ENCODE data around the gene RXRA. TPM values are rescaled to one million over a fixed set of nuclear protein-coding genes. Genes with fewer than 3 reads are reported as not detected.

The RXRA gene
- total and polyA plus RNA-seq, 2 of the 13 experiments (the other 11 are each of a cell fraction or from before 2014, with no cell fraction given): 18.9 to 29.2 TPM

DNA sequence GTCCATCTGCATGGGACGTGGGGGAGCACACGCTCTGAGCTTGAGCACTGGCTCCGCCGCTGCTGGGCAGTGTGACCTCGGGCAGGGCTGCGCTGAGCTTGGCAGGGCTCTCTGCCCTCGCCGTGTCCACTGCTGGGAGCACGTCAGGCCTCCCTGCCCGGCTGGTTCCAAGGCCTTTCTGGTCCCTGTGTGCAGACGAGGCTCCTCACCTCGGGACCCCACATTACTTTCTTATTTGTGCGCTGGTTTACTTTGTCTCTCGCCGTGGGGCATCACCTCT lies 43.9 kb downstream of the RXRA start:
- H3K4me3 ChIP-seq (replicated peaks in 1 of 3; ENCODE audit: insufficient read depth in 1 of 3, low read depth in 2 of 3, low read length in 3 of 3): no peak overlapping the region
- in situ Hi-C loops (cut with HindIII; ENCODE audit: extremely low pct_ligation_motif_present, low pct_unique_long_range_greater_than_20kb): no loop called here
- intact Hi-C loops (cut with micrococcal nuclease; ENCODE audit: unreplicated experiment): no loop called here
- peaks cover 86% of the 10 kb centered on the region for H3K79me2 ChIP-seq (ENCODE audit: insufficient read depth, low read length)
- no peak for DNase-seq (ENCODE audit: low spot score)
- no peaks in the 10 kb centered on the region for H3K9me3 ChIP-seq (ENCODE audit: low read length)
- no peak for FAIRE-seq
- peak overlapping the region; percentile 45 for H3K27ac ChIP-seq (ENCODE audit: extremely low read length, insufficient read depth, low read length)
- no TSS peak for BruUV-seq (replicated peaks)
- TF ChIP-seq, protein P1, sequence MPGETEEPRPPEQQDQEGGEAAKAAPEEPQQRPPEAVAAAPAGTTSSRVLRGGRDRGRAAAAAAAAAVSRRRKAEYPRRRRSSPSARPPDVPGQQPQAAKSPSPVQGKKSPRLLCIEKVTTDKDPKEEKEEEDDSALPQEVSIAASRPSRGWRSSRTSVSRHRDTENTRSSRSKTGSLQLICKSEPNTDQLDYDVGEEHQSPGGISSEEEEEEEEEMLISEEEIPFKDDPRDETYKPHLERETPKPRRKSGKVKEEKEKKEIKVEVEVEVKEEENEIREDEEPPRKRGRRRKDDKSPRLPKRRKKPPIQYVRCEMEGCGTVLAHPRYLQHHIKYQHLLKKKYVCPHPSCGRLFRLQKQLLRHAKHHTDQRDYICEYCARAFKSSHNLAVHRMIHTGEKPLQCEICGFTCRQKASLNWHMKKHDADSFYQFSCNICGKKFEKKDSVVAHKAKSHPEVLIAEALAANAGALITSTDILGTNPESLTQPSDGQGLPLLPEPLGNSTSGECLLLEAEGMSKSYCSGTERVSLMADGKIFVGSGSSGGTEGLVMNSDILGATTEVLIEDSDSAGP (CRISPR knock-in tag; IDR thresholded peaks at IDR 0.05; ENCODE audit: borderline replicate concordance): peak; percentile 7; the same call in 1 of the 2 replicates
- TF ChIP-seq CBFB (CRISPR knock-in tag; IDR thresholded peaks at IDR 0.05) (no peak), POGK (CRISPR knock-in tag; conservative IDR thresholded peaks at IDR 0.05) (0 out of 2 replicates have a peak, but pooled peaks have one; percentile 11), RBM22 (optimal IDR thresholded peaks at IDR 0.05; ENCODE audit: low read length) (peak; percentile 22)
- no peak overlapping the region for H2AFZ ChIP-seq (ENCODE audit: low read length)
- H3K4me1 ChIP-seq (ENCODE audit: insufficient read depth, low read length): peaks cover 56% of the 10 kb centered on the region
- H3K4me2 ChIP-seq (ENCODE audit: low read depth, low read length): no peak overlapping the region
- peaks cover 36% of the 10 kb centered on the region; the same call in 1 of the 2 replicates for H4K20me1 ChIP-seq (ENCODE audit: insufficient read depth, low read length)
- no peak overlapping the region; the same call in 1 of the 2 replicates for H3K9ac ChIP-seq (ENCODE audit: insufficient read depth, low read depth, low read length)
- POLR2A ChIA-PET: interaction anchor here (0.6 to 2.0 kb wide), 2 partner anchors 14 to 42 kb away, joined by 3 to 5 read pairs; no protein-coding TSS in a partner anchor
- ATAC-seq: no peak
- H3K36me3 ChIP-seq (replicated peaks in 1 of 2; ENCODE audit: control insufficient read depth in 1 of 2, insufficient read depth in 2 of 2, low read length in 2 of 2): no peaks in the 10 kb centered on the region; a peak in 1 of 5 replicates
- 95% methylated on average over 7 of the region's 15 CpGs for WGBS (ENCODE audit: low lambda C conversion rate)
- CTCF ChIA-PET (ENCODE audit: low intra/inter-chr PET ratio, low total read pairs): no interaction called here
- no peaks in the 10 kb centered on the region for H3K27me3 ChIP-seq (ENCODE audit: control insufficient read depth in 1 of 2, insufficient read depth in 2 of 2, low read length in 2 of 2)

DNA sequence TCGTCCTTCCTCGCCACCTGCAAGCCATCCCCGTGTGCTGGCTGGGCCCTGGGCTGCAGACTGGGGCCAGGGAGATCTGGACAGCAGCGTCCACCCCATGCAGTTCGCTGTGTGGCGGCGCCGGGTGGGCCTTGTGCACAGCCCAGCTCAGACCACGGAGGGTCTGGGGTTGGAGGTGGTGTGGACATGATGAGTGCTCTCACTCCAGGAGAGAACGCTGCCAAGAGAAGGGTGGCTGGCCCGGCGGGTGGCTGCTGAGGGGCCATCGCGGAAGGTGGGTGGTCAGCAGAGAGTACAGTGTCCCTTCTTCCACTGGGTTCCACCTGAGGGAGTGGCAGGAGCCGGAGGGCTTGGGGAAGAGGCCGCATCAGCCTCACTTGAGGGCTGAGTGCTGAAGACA lies 44.4 kb downstream of the RXRA start:
- H3K9me3 ChIP-seq (ENCODE audit: low read length): no peaks in the 10 kb centered on the region
- DNase-seq (ENCODE audit: low spot score) (no peak), ATAC-seq (no peak), FAIRE-seq (no peak)
- 98% methylated on average over 7 of the region's 16 CpGs for WGBS (ENCODE audit: low lambda C conversion rate)
- no peak overlapping the region for H3K9ac ChIP-seq (ENCODE audit: insufficient read depth, low read depth, low read length)
- no peaks in the 10 kb centered on the region; a peak in 1 of 5 replicates for H3K36me3 ChIP-seq (replicated peaks in 1 of 2; ENCODE audit: control insufficient read depth in 1 of 2, insufficient read depth in 2 of 2, low read length in 2 of 2)
- H3K27ac ChIP-seq (ENCODE audit: extremely low read length, insufficient read depth, low read length): peak overlapping the region; percentile 45
- ChIA-PET POLR2A (interaction anchor here (2.0 kb wide), 1 partner anchor 42 kb away, joined by 5 read pairs; no protein-coding TSS in a partner anchor), CTCF (ENCODE audit: low intra/inter-chr PET ratio, low total read pairs) (no interaction called here)
- intact Hi-C loops (cut with micrococcal nuclease; ENCODE audit: unreplicated experiment) (no loop called here), in situ Hi-C loops (cut with HindIII; ENCODE audit: extremely low pct_ligation_motif_present, low pct_unique_long_range_greater_than_20kb) (no loop called here)
- H4K20me1 ChIP-seq (ENCODE audit: insufficient read depth, low read length): peaks cover 38% of the 10 kb centered on the region; the same call in 1 of the 2 replicates
- H2AFZ ChIP-seq (ENCODE audit: low read length): no peak overlapping the region
- peaks cover 56% of the 10 kb centered on the region for H3K4me1 ChIP-seq (ENCODE audit: insufficient read depth, low read length)
- H3K4me3 ChIP-seq (replicated peaks in 1 of 3; ENCODE audit: insufficient read depth in 1 of 3, low read depth in 2 of 3, low read length in 3 of 3): no peak overlapping the region
- BruUV-seq (replicated peaks): no TSS peak
- peaks cover 86% of the 10 kb centered on the region for H3K79me2 ChIP-seq (ENCODE audit: insufficient read depth, low read length)
- H3K27me3 ChIP-seq (ENCODE audit: control insufficient read depth in 1 of 2, insufficient read depth in 2 of 2, low read length in 2 of 2): no peaks in the 10 kb centered on the region
- H3K4me2 ChIP-seq (ENCODE audit: low read depth, low read length): no peak overlapping the region
- TF ChIP-seq ZNF747 (CRISPR knock-in tag; IDR thresholded peaks at IDR 0.05; ENCODE audit: borderline replicate concordance) (no peak), ZNF530 (CRISPR knock-in tag; IDR thresholded peaks at IDR 0.05; ENCODE audit: low read depth) (no peak), ZFP62 (CRISPR knock-in tag; IDR thresholded peaks at IDR 0.05) (no peak), ZNF781 (CRISPR knock-in tag; IDR thresholded peaks at IDR 0.05; ENCODE audit: borderline replicate concordance, not compliant biosample characterization) (no peak), RCOR2 (CRISPR knock-in tag; IDR thresholded peaks at IDR 0.05) (no peak), HCFC1 (IDR thresholded peaks at IDR 0.05; ENCODE audit: low read depth, low read length) (no peak), CC2D1A (CRISPR knock-in tag; IDR thresholded peaks at IDR 0.05) (no peak), ZNF816 (CRISPR knock-in tag; IDR thresholded peaks at IDR 0.05; ENCODE audit: borderline replicate concordance) (no peak), ZNF792 (CRISPR knock-in tag; IDR thresholded peaks at IDR 0.05) (no peak), BCL6 (CRISPR knock-in tag; IDR thresholded peaks at IDR 0.05) (no peak), ZBTB8A (CRISPR knock-in tag; IDR thresholded peaks at IDR 0.05; ENCODE audit: borderline replicate concordance, low read depth) (no peak)
